ENCODE results near the gene MGA.

- TF ChIP-seq CTCF (IDR thresholded peaks at IDR 0.05; ENCODE audit: insufficient read depth, low read depth, low read length) (no peak), EZH2 (IDR thresholded peaks at IDR 0.05; ENCODE audit: insufficient read depth, low read length) (no peak)
These were observed 113.5 kb downstream of the MGA start for GRCh38 chr15:41773729-41774061.

Measured in astrocyte (in vitro differentiated cells and primary cell).